SK-N-SH (cell line): ENCODE measurements around the gene ATP1B1. TPM values are rescaled to one million over a fixed set of nuclear protein-coding genes. Genes with fewer than 3 reads are reported as not detected.
"Not testable (repeated sequence)": the region's sequence is repeated elsewhere in the genome, so short reads cannot be mapped to it uniquely, and the experiment has no call there.

Source experiments
- CTCF ChIA-PET: fragments of 300-600, 350-600 bp; formaldehyde crosslinking; extraction: SDS; loops from one replicate; lab custom pipeline; 2021; lab: Yijun Ruan, JAX
- POLR2A ChIA-PET: fragments of 350-600 bp; sonication (Branson Sonifier 250); formaldehyde crosslinking; extraction: SDS; loops from one replicate; lab custom pipeline; 2020; ENCODE audit warnings: antibody characterized with exemption, inconsistent platforms; lab: Yijun Ruan, JAX
- DNase-seq: peaks from one replicate; pipeline ENCODE4 v3.0.0; 2012
- H2AFZ ChIP-seq: fragments of 200-600 bp; sonication (generic); 2 replicates; pipeline ENCODE4 v1.8.1; 2016; ENCODE audit warnings: antibody characterized with exemption, mild to moderate bottlenecking, low read depth
- H3F3A ChIP-seq: fragments of 200-600 bp; sonication (generic); replicated peaks from 2 replicates; pipeline ENCODE3; 2016; ENCODE audit warnings: antibody characterized with exemption, mild to moderate bottlenecking; ENCODE audit not compliant: insufficient read depth
- H3K27ac ChIP-seq, 2 experiments: fragments of 200-500 bp in 1 of 2; fragments of 200-600 bp in 1 of 2; sonication (Bioruptor generic) in 1 of 2; sonication (generic), shearing (Covaris generic) in 1 of 2; 2 replicates each; pipeline versions ENCODE4 v1.5.1 to v1.6.1; 2014 to 2016; ENCODE audit warnings: low read depth in 2 of 2, inconsistent platforms in 1 of 2, low read length in 1 of 2, mild to moderate bottlenecking in 1 of 2, mixed read lengths in 1 of 2
- H3K27me3 ChIP-seq: fragments of 200-600 bp; sonication (generic), shearing (Covaris generic); 2 replicates; pipeline ENCODE4 v1.6.1; 2016; ENCODE audit warnings: mixed run types; ENCODE audit not compliant: insufficient read depth
- H3K36me3 ChIP-seq, 2 experiments: fragments of 200-500 bp in 1 of 2; fragments of 200-600 bp in 1 of 2; sonication (Bioruptor generic) in 1 of 2; sonication (generic) in 1 of 2; replicated peaks in 1 of 2; 2 replicates each; pipeline versions ENCODE3 to v1.5.1; 2014 to 2016; ENCODE audit warnings: low read length in 1 of 2, mild to moderate bottlenecking in 1 of 2; ENCODE audit not compliant: insufficient read depth in 2 of 2, control insufficient read depth in 1 of 2
- H3K4me1 ChIP-seq, 2 experiments: fragments of 200-500 bp in 1 of 2; fragments of 200-600 bp in 1 of 2; sonication (Bioruptor generic) in 1 of 2; sonication (generic), shearing (Covaris generic) in 1 of 2; 2 replicates each; pipeline versions ENCODE4 v1.5.1 to v1.6.1; 2014 to 2016; ENCODE audit warnings: low read depth in 1 of 2, low read length in 1 of 2, mixed run types in 1 of 2; ENCODE audit not compliant: insufficient read depth in 2 of 2, control insufficient read depth in 1 of 2
- H3K4me2 ChIP-seq: fragments of 200-600 bp; sonication (generic), shearing (Covaris generic); 2 replicates; pipeline ENCODE4 v1.6.1; 2017; ENCODE audit warnings: mixed run types
- H3K4me3 ChIP-seq, 2 experiments: fragments of 200-500 bp in 1 of 2; fragments of 200-600 bp in 1 of 2; sonication (Bioruptor generic) in 1 of 2; sonication (generic), shearing (Covaris generic) in 1 of 2; 2 replicates each; pipeline versions ENCODE4 v1.5.1 to v1.8.1; 2014 to 2016; ENCODE audit warnings: low read depth in 2 of 2, inconsistent platforms in 1 of 2, low read length in 1 of 2, mild to moderate bottlenecking in 1 of 2, mixed read lengths in 1 of 2, moderate library complexity in 1 of 2
- H3K79me2 ChIP-seq: fragments of 200-600 bp; sonication (generic); 2 replicates; pipeline ENCODE4 v1.8.1; 2017; ENCODE audit warnings: mild to moderate bottlenecking; ENCODE audit not compliant: insufficient read depth
- H3K9ac ChIP-seq: fragments of 200-600 bp; sonication (generic); 2 replicates; pipeline ENCODE4 v1.6.1; 2017; ENCODE audit warnings: mixed run types
- H3K9me2 ChIP-seq: fragments of 200-600 bp; sonication (generic); 2 replicates; pipeline ENCODE4 v1.6.1; 2017; ENCODE audit warnings: mixed run types
- H3K9me3 ChIP-seq: fragments of 200-600 bp; sonication (generic); 2 replicates; pipeline ENCODE4 v1.6.1; 2017; ENCODE audit warnings: mixed run types, mild to moderate bottlenecking, moderate library complexity
- H4K20me1 ChIP-seq: fragments of 200-600 bp; sonication (generic); 2 replicates; pipeline ENCODE4 v1.6.1; 2017; ENCODE audit warnings: mild to moderate bottlenecking, mixed run types; ENCODE audit not compliant: insufficient read depth
- ELF1 ChIP-seq: IDR thresholded peaks from 2 replicates; pipeline ENCODE4 v1.4.0; 2012
- EZH2phosphoT487 ChIP-seq: fragments of 200-600 bp; sonication (generic); IDR thresholded peaks from 2 replicates; pipeline ENCODE4 v1.6.1; 2017; ENCODE audit warnings: low read depth, mixed run types, mild to moderate bottlenecking, antibody characterized with exemption, moderate library complexity, borderline replicate concordance
- FOSL2 ChIP-seq: IDR thresholded peaks from 2 replicates; pipeline ENCODE4 v1.4.0; 2012; ENCODE audit warnings: low read depth, mild to moderate bottlenecking, moderate library complexity, borderline replicate concordance
- FOXJ3 ChIP-seq: sonication (generic); formaldehyde crosslinking; IDR thresholded peaks from 2 replicates; pipeline ENCODE4 v1.5.1; 2020; ENCODE audit warnings: mild to moderate bottlenecking, missing genetic modification reagents
- FOXM1 ChIP-seq: IDR thresholded peaks from 2 replicates; pipeline ENCODE4 v1.4.0; 2012; ENCODE audit warnings: low read depth, mild to moderate bottlenecking
- GATA2 ChIP-seq: sonication (generic); formaldehyde crosslinking; IDR thresholded peaks from 2 replicates; pipeline ENCODE4 v1.5.0; 2020; ENCODE audit warnings: mild to moderate bottlenecking, missing genetic modification reagents
- JUND ChIP-seq: IDR thresholded peaks from 2 replicates; pipeline ENCODE4 v1.4.0; 2012
- NRF1 ChIP-seq: IDR thresholded peaks from 2 replicates; pipeline ENCODE4 v1.6.1; 2012; ENCODE audit warnings: low read depth, mild to moderate bottlenecking, low read length
- RCOR1 ChIP-seq: fragments of 150-350 bp; IDR thresholded peaks from 2 replicates; pipeline ENCODE4 v1.6.1; 2017; ENCODE audit warnings: antibody characterized with exemption, low read length
- RFX5 ChIP-seq: IDR thresholded peaks from 2 replicates; pipeline ENCODE4 v1.6.1; 2012; ENCODE audit warnings: mild to moderate bottlenecking, improper control_type of control experiment, low read length
- SIN3A ChIP-seq: IDR thresholded peaks from 2 replicates; pipeline ENCODE4 v1.6.1; 2012; ENCODE audit warnings: low read depth, mild to moderate bottlenecking, low read length, moderate library complexity, borderline replicate concordance
- TCF12 ChIP-seq: IDR thresholded peaks from 2 replicates; pipeline ENCODE4 v1.4.0; 2012
- TEAD4 ChIP-seq: IDR thresholded peaks from 2 replicates; pipeline ENCODE4 v1.4.0; 2012; ENCODE audit warnings: mild to moderate bottlenecking, borderline replicate concordance; ENCODE audit not compliant: insufficient read depth
- WGBS: methylation state at CpG from one replicate; pipeline ENCODE4 v1.1.6; 2017; ENCODE audit warnings: low lambda C conversion rate; 5-methylcytosine and 5-hydroxymethylcytosine counted together
- polyA plus RNA-seq, 3 experiments: library from polyadenylated mRNA; depleted of rRNA; stranded (reverse); fragments of >200 nt; gene quantifications; 2 replicates each; pipeline ENCODE4 v1.2.3, GENCODE V29; 2012
- TF ChIP-seq, protein P1 (sequence below): fragments of 200-600 bp; sonication (generic); IDR thresholded peaks from 2 replicates; pipeline ENCODE4 v1.6.1; 2017; ENCODE audit warnings: antibody characterized with exemption, mild to moderate bottlenecking, moderate library complexity
- TF ChIP-seq, protein P2 (sequence below): IDR thresholded peaks from 2 replicates; pipeline ENCODE4 v1.4.0; 2012; ENCODE audit warnings: low read depth
- TF ChIP-seq, protein P3 (sequence below): IDR thresholded peaks from 2 replicates; pipeline ENCODE4 v1.6.1; 2012; ENCODE audit warnings: mild to moderate bottlenecking, low read depth, low read length, moderate library complexity
- TF ChIP-seq, protein P4 (sequence below): fragments of 150-350 bp; IDR thresholded peaks from 2 replicates; pipeline ENCODE4 v1.6.1; 2016; ENCODE audit warnings: mild to moderate bottlenecking, low read depth, low read length

Gene ATP1B1
- polyA plus RNA-seq, 1 of the 3 experiments (the other 2 are of a cell fraction): 49.5 TPM

DNA sequence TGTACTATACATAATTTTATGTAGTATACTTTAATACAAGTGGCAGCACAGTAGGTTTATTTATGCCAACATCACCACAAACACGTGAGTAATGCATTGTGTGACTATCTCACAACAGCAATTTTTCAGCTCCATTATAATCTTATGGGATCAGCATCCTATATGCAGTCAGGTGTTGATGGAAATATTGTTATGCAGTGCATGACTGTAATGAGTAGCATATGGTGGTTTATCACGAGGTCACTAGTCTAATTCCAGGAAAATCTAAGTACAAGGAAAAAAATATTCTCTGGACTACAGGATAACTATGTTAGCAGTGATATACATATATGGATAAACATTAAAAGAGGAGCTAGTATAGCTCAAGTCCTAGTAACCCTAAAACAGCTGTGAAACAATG is 69.0 kb downstream of the ATP1B1 start:
- no peak overlapping the region for H2AFZ ChIP-seq
- H3K79me2 ChIP-seq: no peaks in the 10 kb centered on the region
- TF ChIP-seq, protein P1, sequence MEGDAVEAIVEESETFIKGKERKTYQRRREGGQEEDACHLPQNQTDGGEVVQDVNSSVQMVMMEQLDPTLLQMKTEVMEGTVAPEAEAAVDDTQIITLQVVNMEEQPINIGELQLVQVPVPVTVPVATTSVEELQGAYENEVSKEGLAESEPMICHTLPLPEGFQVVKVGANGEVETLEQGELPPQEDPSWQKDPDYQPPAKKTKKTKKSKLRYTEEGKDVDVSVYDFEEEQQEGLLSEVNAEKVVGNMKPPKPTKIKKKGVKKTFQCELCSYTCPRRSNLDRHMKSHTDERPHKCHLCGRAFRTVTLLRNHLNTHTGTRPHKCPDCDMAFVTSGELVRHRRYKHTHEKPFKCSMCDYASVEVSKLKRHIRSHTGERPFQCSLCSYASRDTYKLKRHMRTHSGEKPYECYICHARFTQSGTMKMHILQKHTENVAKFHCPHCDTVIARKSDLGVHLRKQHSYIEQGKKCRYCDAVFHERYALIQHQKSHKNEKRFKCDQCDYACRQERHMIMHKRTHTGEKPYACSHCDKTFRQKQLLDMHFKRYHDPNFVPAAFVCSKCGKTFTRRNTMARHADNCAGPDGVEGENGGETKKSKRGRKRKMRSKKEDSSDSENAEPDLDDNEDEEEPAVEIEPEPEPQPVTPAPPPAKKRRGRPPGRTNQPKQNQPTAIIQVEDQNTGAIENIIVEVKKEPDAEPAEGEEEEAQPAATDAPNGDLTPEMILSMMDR: no peak
- TF ChIP-seq ELF1: no peak
- no peak for TF ChIP-seq TCF12
- TF ChIP-seq, protein P2, sequence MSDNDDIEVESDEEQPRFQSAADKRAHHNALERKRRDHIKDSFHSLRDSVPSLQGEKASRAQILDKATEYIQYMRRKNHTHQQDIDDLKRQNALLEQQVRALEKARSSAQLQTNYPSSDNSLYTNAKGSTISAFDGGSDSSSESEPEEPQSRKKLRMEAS: no peak
- TF ChIP-seq RFX5: no peak
- TF ChIP-seq EZH2phosphoT487: no peak
- no peak for TF ChIP-seq FOXM1
- TF ChIP-seq GATA2 (CRISPR knock-in tag): no peak
- TF ChIP-seq JUND: no peak
- no peak for TF ChIP-seq SIN3A
- no peak for TF ChIP-seq FOSL2
- TF ChIP-seq, protein P3, sequence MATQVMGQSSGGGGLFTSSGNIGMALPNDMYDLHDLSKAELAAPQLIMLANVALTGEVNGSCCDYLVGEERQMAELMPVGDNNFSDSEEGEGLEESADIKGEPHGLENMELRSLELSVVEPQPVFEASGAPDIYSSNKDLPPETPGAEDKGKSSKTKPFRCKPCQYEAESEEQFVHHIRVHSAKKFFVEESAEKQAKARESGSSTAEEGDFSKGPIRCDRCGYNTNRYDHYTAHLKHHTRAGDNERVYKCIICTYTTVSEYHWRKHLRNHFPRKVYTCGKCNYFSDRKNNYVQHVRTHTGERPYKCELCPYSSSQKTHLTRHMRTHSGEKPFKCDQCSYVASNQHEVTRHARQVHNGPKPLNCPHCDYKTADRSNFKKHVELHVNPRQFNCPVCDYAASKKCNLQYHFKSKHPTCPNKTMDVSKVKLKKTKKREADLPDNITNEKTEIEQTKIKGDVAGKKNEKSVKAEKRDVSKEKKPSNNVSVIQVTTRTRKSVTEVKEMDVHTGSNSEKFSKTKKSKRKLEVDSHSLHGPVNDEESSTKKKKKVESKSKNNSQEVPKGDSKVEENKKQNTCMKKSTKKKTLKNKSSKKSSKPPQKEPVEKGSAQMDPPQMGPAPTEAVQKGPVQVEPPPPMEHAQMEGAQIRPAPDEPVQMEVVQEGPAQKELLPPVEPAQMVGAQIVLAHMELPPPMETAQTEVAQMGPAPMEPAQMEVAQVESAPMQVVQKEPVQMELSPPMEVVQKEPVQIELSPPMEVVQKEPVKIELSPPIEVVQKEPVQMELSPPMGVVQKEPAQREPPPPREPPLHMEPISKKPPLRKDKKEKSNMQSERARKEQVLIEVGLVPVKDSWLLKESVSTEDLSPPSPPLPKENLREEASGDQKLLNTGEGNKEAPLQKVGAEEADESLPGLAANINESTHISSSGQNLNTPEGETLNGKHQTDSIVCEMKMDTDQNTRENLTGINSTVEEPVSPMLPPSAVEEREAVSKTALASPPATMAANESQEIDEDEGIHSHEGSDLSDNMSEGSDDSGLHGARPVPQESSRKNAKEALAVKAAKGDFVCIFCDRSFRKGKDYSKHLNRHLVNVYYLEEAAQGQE: no peak
- TF ChIP-seq RCOR1: no peak
- no peak for TF ChIP-seq NRF1
- no peak for TF ChIP-seq FOXJ3 (CRISPR knock-in tag)
- no peak for TF ChIP-seq TEAD4
- TF ChIP-seq, protein P4, sequence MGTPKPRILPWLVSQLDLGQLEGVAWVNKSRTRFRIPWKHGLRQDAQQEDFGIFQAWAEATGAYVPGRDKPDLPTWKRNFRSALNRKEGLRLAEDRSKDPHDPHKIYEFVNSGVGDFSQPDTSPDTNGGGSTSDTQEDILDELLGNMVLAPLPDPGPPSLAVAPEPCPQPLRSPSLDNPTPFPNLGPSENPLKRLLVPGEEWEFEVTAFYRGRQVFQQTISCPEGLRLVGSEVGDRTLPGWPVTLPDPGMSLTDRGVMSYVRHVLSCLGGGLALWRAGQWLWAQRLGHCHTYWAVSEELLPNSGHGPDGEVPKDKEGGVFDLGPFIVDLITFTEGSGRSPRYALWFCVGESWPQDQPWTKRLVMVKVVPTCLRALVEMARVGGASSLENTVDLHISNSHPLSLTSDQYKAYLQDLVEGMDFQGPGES: no peak
- H3K4me2 ChIP-seq: no peak overlapping the region
- no peaks in the 10 kb centered on the region for H3F3A ChIP-seq
- H3K9me3 ChIP-seq: no peaks in the 10 kb centered on the region
- WGBS: 53% methylated on average over 2 of the region's 2 CpGs
- DNase-seq: peak; percentile 11
- no peak overlapping the region for H3K4me3 ChIP-seq
- H3K4me1 ChIP-seq: peaks cover 0 to 5% of the 10 kb centered on the region in 2 experiments; a peak in 1 of 4 replicates
- POLR2A ChIA-PET: no interaction called here
- no peak overlapping the region for H3K27ac ChIP-seq
- no peaks in the 10 kb centered on the region for H3K36me3 ChIP-seq
- H3K9me2 ChIP-seq: no peaks in the 10 kb centered on the region
- no peaks in the 10 kb centered on the region for H4K20me1 ChIP-seq
- CTCF ChIA-PET: no interaction called here
- no peak overlapping the region for H3K9ac ChIP-seq
- no peaks in the 10 kb centered on the region for H3K27me3 ChIP-seq

DNA sequence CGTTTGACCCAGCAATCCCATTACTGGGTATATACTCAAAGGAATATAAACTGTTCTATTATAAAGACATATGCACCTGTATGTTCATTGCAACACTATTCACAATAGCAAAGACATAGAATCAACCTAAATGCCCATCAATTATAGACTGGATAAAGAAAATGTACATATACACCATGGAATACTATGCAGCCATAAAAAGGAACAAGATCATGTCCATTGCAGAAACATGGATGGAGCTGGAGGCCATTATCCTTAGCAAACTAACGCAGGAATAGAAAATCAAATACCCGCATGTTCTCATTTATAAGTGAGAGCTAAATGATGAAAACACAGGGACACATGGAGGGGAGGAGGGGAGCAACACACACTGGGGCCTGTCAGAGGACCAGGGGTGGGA is 72.9 kb downstream of the ATP1B1 start:
- H3K9me3 ChIP-seq, POLR2A ChIA-PET, H3K9me2 ChIP-seq, H4K20me1 ChIP-seq, DNase-seq, H3K9ac ChIP-seq, H3K4me2 ChIP-seq, H3K4me1 ChIP-seq, H2AFZ ChIP-seq, H3K79me2 ChIP-seq, H3F3A ChIP-seq, H3K36me3 ChIP-seq, H3K27me3 ChIP-seq, H3K4me3 ChIP-seq, H3K27ac ChIP-seq: not testable (repeated sequence)
- CTCF ChIA-PET: interaction anchor here (1.4 kb wide), 1 partner anchor 72 kb away, joined by 3 read pairs; no protein-coding TSS in a partner anchor
- WGBS: 98% methylated on average over 3 of the region's 3 CpGs
